Measurements from ENCODE around the gene SERINC2. TPM values are rescaled to one million over a fixed set of nuclear protein-coding genes. Genes with fewer than 3 reads are reported as not detected.
"Not testable (repeated sequence)": the region's sequence is repeated elsewhere in the genome, so short reads cannot be mapped to it uniquely, and the experiment has no call there.

The SERINC2 gene
- total RNA-seq, 1 donor from 2014 or later: 1.3 TPM

DNA sequence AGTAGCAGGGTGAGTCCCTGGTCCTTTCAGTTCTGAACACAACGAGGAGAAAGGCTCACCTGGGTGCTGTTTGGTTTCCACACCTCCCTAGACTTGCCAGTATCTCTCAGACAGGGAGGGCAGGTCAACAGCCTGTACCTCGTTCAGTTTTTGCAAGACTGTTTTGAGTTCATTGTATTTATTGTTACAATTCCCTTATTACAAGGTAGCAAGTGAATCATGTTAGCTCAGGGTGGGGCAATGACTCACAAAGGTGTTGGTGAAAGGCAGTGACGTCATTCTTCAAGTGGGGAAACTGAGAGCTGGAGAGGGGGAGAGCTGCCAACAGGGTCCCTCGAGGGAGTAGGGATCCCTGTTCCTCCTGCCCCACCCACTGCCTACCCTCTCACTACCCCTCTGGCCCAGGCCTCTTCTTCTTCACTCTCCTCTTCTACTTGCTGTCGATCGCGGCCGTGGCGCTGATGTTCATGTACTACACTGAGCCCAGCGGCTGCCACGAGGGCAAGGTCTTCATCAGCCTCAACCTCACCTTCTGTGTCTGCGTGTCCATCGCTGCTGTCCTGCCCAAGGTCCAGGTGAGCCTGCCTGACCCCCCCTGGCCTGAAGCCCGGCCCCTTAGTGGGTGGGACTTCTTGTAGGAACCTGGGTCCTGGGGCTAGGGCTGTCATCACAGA is 13.4 kb downstream of the SERINC2 start:
- intact Hi-C loops (cut with micrococcal nuclease): loop anchor here (10.0 kb wide), 1 partner anchor 242 kb away; no protein-coding TSS in a partner anchor
- DNase-seq (no peak), ATAC-seq (no peak)

DNA sequence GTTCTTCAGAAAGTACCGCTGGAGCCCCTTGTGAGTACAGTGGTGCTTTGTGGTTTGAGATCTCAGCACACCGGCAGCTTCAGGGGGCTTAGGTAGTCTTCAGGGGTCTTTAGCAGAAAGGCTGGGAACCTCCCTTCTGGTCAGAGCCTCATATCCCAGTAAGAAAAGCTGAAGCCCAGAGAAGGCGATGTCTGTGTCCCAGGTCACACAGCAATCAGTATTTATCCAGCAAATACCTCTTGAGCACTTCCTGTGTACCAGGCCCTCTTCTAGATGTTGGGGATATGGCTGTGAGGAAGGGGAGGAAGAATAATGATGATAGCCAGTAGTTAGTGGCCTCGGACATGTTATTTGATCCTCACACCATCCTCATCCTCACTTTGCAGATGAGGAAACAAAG is 14.3 kb downstream of the SERINC2 start:
- intact Hi-C loops (cut with micrococcal nuclease): loop anchor here (10.0 kb wide), 1 partner anchor 243 kb away; no protein-coding TSS in a partner anchor

GRCh38 chr1:31428436-31429221 is 15.6 kb downstream of the SERINC2 start:
- ATAC-seq (no peak), DNase-seq (no peak)
- intact Hi-C loops (cut with micrococcal nuclease): loop anchor here (10.0 kb wide), 1 partner anchor 244 kb away; no protein-coding TSS in a partner anchor

More for the DNA sequence above, 14.3 kb downstream of the SERINC2 start:
- no peak for DNase-seq
- ATAC-seq: no peak

- intact Hi-C loops (cut with micrococcal nuclease): loop anchor here (10.0 kb wide), 1 partner anchor 245 kb away; no protein-coding TSS in a partner anchor
- DNase-seq: no peak
- ATAC-seq: no peak
Measured at GRCh38 chr1:31429583-31429982, 16.6 kb downstream of the SERINC2 start.

DNA sequence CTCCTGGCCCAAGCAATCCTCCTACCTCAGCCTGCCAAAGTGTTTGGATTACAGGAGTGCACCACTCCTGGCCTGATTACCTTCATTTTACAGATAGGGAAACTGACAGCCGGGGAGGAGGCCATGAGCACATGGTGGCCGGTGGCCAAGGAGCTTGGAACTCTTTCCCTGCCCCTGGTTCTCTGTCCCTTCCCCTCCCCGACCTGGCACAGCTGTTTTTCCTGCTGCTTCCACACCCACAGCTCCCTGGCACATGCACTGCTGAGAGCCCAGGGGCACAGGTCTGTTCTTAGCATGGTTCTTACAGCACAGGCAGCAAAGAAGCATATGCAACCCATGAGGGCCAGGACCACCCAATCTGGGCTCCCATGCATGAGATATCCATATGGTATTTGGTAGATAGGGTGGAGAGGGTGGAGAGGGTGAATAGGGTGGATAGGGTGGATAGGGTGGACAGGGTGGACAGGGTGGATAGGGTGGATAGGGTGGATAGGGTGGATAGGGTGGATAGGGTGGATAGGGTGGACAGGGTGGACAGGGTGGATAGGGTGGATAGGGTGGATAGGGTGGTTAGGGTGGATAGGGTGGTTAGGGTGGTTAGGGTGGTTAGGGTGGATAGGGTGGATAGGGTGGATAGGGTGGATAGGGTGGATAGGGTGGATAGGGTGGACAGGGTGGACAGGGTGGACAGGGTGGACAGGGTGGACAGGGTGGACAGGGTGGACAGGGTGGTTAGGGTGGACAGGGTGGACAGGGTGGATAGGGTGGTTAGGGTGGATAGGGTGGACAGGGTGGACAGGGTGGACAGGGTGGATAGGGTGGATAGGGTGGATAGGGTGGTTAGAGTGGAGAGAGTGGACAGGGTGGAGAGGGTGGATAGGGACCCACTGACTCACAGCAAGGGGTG is 18.6 kb downstream of the SERINC2 start:
- ATAC-seq (peak; percentile 88), DNase-seq (peak; percentile 73)
- intact Hi-C loops (cut with micrococcal nuclease): not testable (repeated sequence)

- ATAC-seq (no peak), DNase-seq (no peak)
- intact Hi-C loops (cut with micrococcal nuclease): no loop called here
Measured at GRCh38 chr1:31432592-31433395, 19.8 kb downstream of the SERINC2 start.

DNA sequence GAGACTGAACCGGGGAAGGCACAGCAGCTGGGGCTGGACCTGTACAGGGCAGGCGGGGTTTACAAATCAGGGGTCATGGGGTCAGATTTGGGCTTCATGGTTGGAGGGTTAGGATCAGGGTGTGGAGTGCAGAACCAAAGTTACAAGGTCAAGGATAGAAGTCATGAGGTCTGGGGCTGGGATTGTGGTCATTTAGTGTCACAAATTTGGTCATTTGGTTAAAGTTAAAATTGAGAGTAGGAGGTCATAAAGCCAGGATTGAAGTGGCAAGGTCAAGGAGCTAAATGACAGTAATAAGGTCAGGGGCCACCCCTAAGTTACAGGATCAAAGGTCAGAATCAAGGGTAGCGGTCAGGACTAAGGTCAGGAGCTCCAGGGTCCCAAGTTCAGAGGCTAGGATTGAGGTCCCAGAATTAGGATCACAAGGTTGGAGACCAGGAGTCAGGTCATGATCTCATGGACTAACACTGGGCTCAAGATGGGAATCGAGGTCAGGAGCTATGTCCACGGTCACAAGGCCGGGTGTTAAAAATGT is 20.4 kb downstream of the SERINC2 start:
- ATAC-seq: no peak
- DNase-seq: no peak
- intact Hi-C loops (cut with micrococcal nuclease): no loop called here

GRCh38 chr1:31434101-31434871 is 21.3 kb downstream of the SERINC2 start:
- DNase-seq: no peak
- intact Hi-C loops (cut with micrococcal nuclease): no loop called here
- no peak for ATAC-seq

DNA sequence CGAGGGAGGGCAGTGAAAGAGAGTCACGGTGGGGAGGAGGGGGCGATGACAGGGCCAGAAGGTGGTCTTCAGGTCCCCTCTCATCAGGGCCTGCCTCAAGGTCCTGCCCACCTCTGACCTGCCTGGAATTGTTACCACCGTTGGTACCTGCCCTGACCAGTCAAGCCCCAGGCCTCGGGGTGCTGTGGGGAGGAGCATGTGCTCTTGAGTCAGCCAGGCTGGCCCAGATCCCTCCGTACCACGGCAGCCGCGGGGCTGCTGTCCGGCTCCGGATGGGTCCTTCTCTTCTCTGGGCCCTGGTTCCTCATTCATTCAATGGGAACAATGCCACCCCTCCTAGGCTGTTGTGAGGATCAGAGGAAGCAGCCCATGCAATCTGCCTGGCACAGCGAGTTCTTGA is 22.0 kb downstream of the SERINC2 start:
- DNase-seq: no peak
- ATAC-seq: no peak
- intact Hi-C loops (cut with micrococcal nuclease): no loop called here

DNA sequence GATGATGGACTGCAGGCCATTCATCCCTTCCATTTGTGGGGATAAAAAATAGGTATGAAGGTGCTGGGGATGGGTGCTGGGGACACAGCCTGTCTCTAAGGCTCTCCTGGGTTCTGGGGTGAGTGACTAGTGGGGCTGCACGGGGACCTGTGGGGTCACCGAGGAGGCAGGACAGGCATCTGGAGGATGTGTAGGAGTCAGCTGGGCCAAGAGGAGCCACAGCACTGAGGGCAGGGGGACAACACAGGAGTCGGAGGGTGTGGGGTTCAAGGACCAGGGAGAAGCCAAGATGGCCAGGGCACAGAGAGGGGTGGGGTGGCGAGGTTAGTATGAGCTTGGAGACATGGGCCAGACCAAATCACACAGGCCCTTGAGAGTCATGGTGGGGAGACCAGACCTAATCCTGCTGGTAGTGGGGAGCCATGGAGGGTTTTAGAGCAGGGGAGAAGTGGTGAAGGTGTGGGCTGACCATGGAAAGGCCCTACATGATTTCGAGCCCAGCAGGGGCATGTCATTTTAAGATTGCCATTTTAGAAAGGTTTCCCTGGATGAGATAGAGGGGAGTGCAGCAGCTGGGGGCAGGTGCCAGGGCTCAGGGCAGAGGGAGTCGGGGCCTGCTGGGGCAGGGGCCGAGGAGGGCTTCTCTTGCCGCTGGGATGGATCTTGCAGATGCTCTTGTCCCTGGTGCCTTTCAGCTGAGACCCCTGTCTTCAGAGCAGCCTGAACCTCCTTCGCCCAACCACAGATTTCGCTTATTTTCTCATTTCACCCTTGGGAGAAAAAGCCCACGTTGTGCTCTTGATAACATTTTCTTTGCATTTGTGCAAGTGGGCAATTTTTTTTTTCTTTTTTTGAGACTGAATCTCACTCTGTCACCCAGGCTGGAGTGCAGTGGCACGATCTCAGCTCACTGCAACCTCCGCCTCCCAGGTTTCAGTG is 22.7 kb downstream of the SERINC2 start:
- DNase-seq (no peak), ATAC-seq (no peak)
- intact Hi-C loops (cut with micrococcal nuclease): no loop called here

- ATAC-seq (no peak), DNase-seq (no peak)
- intact Hi-C loops (cut with micrococcal nuclease): no loop called here
Measured at GRCh38 chr1:31436596-31437432, 23.8 kb downstream of the SERINC2 start.

GRCh38 chr1:31437433-31438037 is 24.5 kb downstream of the SERINC2 start:
- no peak for DNase-seq
- no peak for ATAC-seq
- intact Hi-C loops (cut with micrococcal nuclease): no loop called here

- ATAC-seq (no peak), DNase-seq (no peak)
- intact Hi-C loops (cut with micrococcal nuclease): no loop called here
Measured at GRCh38 chr1:31439276-31439675, 26.3 kb downstream of the SERINC2 start.

GRCh38 chr1:31441073-31441472 is 28.1 kb downstream of the SERINC2 start:
- no peak for ATAC-seq
- intact Hi-C loops (cut with micrococcal nuclease): no loop called here
- DNase-seq: no peak

GRCh38 chr1:31441558-31441957 is 28.5 kb downstream of the SERINC2 start:
- ATAC-seq: peak; percentile 44
- DNase-seq: no peak
- intact Hi-C loops (cut with micrococcal nuclease): no loop called here

All from left ventricle myocardium superior (tissue), 1 donor.